NT2/D1 (cell line): Measurements from ENCODE around the gene TRPM2.

Experiments used
- SUZ12 ChIP-seq: IDR thresholded peaks from 2 replicates; pipeline ENCODE4 v1.6.1; 2011; ENCODE audit not compliant: insufficient read length, insufficient read depth; ENCODE audit errors: extremely low read depth
- YY1 ChIP-seq: IDR thresholded peaks from 2 replicates; pipeline ENCODE4 v1.6.1; 2011; ENCODE audit not compliant: insufficient read length, insufficient read depth
- ZNF274 ChIP-seq: IDR thresholded peaks from 2 replicates; pipeline ENCODE4 v1.6.1; 2011; ENCODE audit warnings: mild to moderate bottlenecking, low read depth, low read length

DNA sequence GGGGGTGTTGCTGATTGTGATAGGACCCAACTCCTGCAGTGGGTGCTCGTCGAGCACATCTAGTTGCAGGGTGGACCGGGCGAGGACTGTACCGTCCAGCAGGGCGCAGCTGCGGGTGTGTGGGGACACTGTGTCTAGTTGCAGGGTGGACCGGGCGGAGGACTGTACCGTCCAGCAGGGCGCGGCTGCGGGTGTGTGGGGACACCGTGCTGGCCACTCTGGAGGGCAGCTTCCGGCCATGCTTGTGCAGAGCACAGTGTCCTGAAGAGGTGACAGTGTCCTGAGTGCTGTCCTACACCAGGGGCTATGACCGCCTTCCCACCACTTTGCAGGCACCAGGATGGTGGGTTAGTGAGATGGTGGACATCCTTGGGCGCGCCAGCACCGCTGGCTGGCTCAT lies 4.6 kb upstream of the TRPM2 start:
- TF ChIP-seq YY1: no peak
- no peak for TF ChIP-seq ZNF274
- no peak for TF ChIP-seq SUZ12
